SH-SY5Y (cell line): ENCODE results near the gene SART1.

Source experiments
- GATA2 ChIP-seq: IDR thresholded peaks from 2 replicates; pipeline ENCODE4 v1.6.1; 2011; ENCODE audit warnings: mild to moderate bottlenecking, low read depth, low read length
- GATA3 ChIP-seq: IDR thresholded peaks from 2 replicates; pipeline ENCODE4 v1.6.1; 2011; ENCODE audit warnings: low read depth, mild to moderate bottlenecking, low read length, moderate library complexity

GRCh38 chr11:65919141-65919572 lies 42.4 kb upstream of the SART1 start, which contains the start of gene DRAP1:
- TF ChIP-seq GATA3 (no peak), GATA2 (no peak)
